ENCODE data around the gene TMOD1.

TMOD1 gene

DNA sequence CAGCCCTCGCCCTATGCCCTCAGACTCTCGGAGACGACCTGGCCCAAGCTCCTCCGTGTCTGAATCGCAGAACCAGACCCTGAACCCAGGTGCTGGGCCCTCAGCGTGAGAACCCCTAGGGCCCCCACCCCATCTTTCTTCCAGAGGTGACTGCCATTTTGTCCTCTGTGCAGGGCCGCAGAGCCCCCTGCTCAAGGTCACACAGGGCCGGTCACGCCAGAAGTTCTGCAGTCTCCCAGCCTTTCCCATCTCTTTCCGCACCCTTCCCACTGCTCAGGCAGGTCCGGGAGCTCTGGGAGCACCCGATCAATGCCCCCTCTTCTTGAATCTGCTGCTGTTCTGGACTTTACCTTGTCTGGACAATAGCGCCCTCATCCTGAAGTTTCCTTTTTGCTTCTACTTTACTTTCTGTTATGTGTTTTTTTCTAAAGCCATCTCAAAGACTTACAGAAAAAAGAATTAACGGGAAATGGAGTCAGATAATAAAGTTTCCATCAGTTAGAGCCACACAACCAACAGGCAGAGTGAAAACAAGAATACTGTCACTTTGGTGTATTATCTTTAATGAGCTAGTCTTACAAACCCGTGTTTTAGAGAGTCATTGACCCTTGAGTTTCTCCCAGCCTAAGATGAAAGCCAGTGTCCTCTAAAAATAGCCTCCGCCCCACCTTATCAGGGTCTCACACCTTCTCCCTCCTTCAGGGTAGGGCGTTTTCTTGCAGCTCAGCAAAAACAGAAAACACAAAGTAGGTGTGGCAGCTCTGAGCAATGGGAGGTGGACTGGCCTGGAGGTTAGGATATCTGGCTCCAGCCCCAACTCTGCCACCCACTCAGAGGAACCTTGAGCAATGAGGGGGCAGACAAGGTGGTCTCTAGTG is 1.8 kb downstream of the TMOD1 start:
- Histone ChIP-seq H3K36me3 (ENCODE audit: insufficient read depth, low read length) (no peaks in the 10 kb centered on the region), H3K27ac (ENCODE audit: low read length) (no peak overlapping the region), H2AFZ (ENCODE audit: low read depth, low read length) (no peak overlapping the region), H3K4me3 (ENCODE audit: low read depth in 1 of 2, low read length in 2 of 2) (no peak overlapping the region), H3K79me2 (ENCODE audit: insufficient read depth, low read length) (no peaks in the 10 kb centered on the region), H4K20me1 (ENCODE audit: insufficient read depth, low read length) (no peaks in the 10 kb centered on the region), H3K4me1 (ENCODE audit: insufficient read depth, low read length) (peaks cover 7% of the 10 kb centered on the region; the same call in 1 of the 2 replicates), H3K9ac (ENCODE audit: low read depth, low read length) (no peak overlapping the region), H3K9me3 (ENCODE audit: insufficient read depth, low read length, severe bottlenecking) (no peaks in the 10 kb centered on the region), H3K27me3 (ENCODE audit: insufficient read depth, low read length, poor library complexity) (peaks cover 37% of the 10 kb centered on the region), H3K4me2 (ENCODE audit: insufficient read depth, low read length) (no peak overlapping the region)
- TF ChIP-seq EZH2 (IDR thresholded peaks at IDR 0.05; ENCODE audit: borderline replicate concordance, low read depth, low read length, severe bottlenecking) (no peak), CTCF (IDR thresholded peaks at IDR 0.05; ENCODE audit: borderline replicate concordance, extremely low read depth, low read length, poor library complexity, severe bottlenecking) (no peak)
- ATAC-seq (ENCODE audit: insufficient read depth, low read depth): no peak
- no peak for DNase-seq

DNA sequence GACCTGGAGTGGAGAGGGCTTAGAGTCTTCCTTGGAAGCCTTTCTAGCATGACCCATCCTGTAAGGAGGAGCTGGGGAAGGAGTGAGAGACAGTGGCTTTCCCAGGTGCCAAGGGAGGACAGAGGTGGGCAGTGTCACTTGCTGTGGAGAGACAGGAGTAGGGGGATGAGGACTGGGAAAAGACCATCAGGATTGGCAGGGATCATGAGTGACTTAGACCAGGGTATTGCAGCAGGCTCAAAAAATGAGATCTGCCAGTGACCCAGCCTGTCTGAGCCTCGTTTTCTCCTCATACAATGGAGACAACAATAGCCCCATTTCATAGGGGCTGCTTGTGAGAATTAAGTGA is 2.4 kb downstream of the TMOD1 start:
- DNase-seq (no peak), ATAC-seq (ENCODE audit: insufficient read depth, low read depth) (no peak)
- Histone ChIP-seq H3K9ac (ENCODE audit: low read depth, low read length) (no peak overlapping the region), H3K79me2 (ENCODE audit: insufficient read depth, low read length) (no peaks in the 10 kb centered on the region), H4K20me1 (ENCODE audit: insufficient read depth, low read length) (no peaks in the 10 kb centered on the region), H3K27me3 (ENCODE audit: insufficient read depth, low read length, poor library complexity) (peaks cover 37% of the 10 kb centered on the region), H3K36me3 (ENCODE audit: insufficient read depth, low read length) (no peaks in the 10 kb centered on the region), H3K27ac (ENCODE audit: low read length) (no peak overlapping the region), H3K4me1 (ENCODE audit: insufficient read depth, low read length) (peaks cover 7% of the 10 kb centered on the region; the same call in 1 of the 2 replicates), H3K4me3 (ENCODE audit: low read depth in 1 of 2, low read length in 2 of 2) (no peak overlapping the region), H3K9me3 (ENCODE audit: insufficient read depth, low read length, severe bottlenecking) (no peaks in the 10 kb centered on the region), H3K4me2 (ENCODE audit: insufficient read depth, low read length) (no peak overlapping the region), H2AFZ (ENCODE audit: low read depth, low read length) (no peak overlapping the region)
- no peak for TF ChIP-seq EZH2 (IDR thresholded peaks at IDR 0.05; ENCODE audit: borderline replicate concordance, low read depth, low read length, severe bottlenecking)
- no peak for TF ChIP-seq CTCF (IDR thresholded peaks at IDR 0.05; ENCODE audit: borderline replicate concordance, extremely low read depth, low read length, poor library complexity, severe bottlenecking)

- ATAC-seq (ENCODE audit: insufficient read depth, low read depth): no peak
- Histone ChIP-seq H3K9me3 (ENCODE audit: insufficient read depth, low read length, severe bottlenecking) (no peaks in the 10 kb centered on the region), H2AFZ (ENCODE audit: low read depth, low read length) (no peak overlapping the region), H3K79me2 (ENCODE audit: insufficient read depth, low read length) (no peaks in the 10 kb centered on the region), H3K4me2 (ENCODE audit: insufficient read depth, low read length) (no peak overlapping the region), H4K20me1 (ENCODE audit: insufficient read depth, low read length) (no peaks in the 10 kb centered on the region), H3K9ac (ENCODE audit: low read depth, low read length) (no peak overlapping the region), H3K4me3 (ENCODE audit: low read depth in 1 of 2, low read length in 2 of 2) (no peak overlapping the region), H3K27me3 (ENCODE audit: insufficient read depth, low read length, poor library complexity) (peaks cover 35% of the 10 kb centered on the region), H3K4me1 (ENCODE audit: insufficient read depth, low read length) (peaks cover 7% of the 10 kb centered on the region; the same call in 1 of the 2 replicates), H3K27ac (ENCODE audit: low read length) (no peak overlapping the region), H3K36me3 (ENCODE audit: insufficient read depth, low read length) (no peaks in the 10 kb centered on the region)
- no peak for DNase-seq
- no peak for TF ChIP-seq CTCF (IDR thresholded peaks at IDR 0.05; ENCODE audit: borderline replicate concordance, extremely low read depth, low read length, poor library complexity, severe bottlenecking)
- TF ChIP-seq EZH2 (IDR thresholded peaks at IDR 0.05; ENCODE audit: borderline replicate concordance, low read depth, low read length, severe bottlenecking): no peak
Measured at GRCh38 chr9:97504381-97505216, 3.1 kb downstream of the TMOD1 start.
